NK-92 (cell line): ENCODE data around the gene ABTB1.
"Not testable (repeated sequence)": the region's sequence is repeated elsewhere in the genome, so short reads cannot be mapped to it uniquely, and the experiment has no call there.

ENCODE experiments used
- DNase-seq: peaks from one replicate; lab custom pipeline; 2025; ENCODE audit not compliant: unreplicated experiment; lab: John Stamatoyannopoulos, UW

The ABTB1 gene

GRCh38 chr3:127701280-127701911 lies 28.6 kb downstream of the ABTB1 start:
- DNase-seq, result no peak

GRCh38 chr3:127702151-127702578 lies 29.4 kb downstream of the ABTB1 start:
- no peak for DNase-seq

GRCh38 chr3:127704840-127705239 lies 32.1 kb downstream of the ABTB1 start:
- DNase-seq, result not testable (repeated sequence)

- no peak for DNase-seq
These were observed 33.6 kb downstream of the ABTB1 start for GRCh38 chr3:127706312-127706711.

- DNase-seq, result no peak
These were observed 34.1 kb downstream of the ABTB1 start for GRCh38 chr3:127706785-127707351.

- DNase-seq, result no peak
These were observed 35.2 kb downstream of the ABTB1 start for GRCh38 chr3:127707851-127708411.

DNA sequence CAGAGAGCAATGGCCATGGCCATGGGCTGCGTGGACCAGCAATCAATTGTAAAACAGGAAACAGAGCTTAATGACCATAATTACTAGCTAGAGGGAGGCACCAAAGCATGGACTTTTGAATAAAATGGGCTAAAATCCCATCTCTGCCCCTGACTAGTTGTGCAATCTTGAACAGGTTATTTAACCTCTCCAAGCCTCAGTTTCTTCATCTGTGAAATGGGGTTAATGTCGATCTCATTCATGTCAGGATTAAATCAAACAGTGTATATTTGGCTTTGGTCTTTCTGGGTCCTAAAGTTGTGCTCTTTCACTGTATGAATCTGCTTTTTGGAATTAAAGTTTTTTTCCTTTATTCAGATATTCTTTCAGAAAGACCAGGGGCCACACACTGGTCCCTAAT lies 36.1 kb downstream of the ABTB1 start:
- DNase-seq, result no peak

GRCh38 chr3:127709320-127710060 lies 36.7 kb downstream of the ABTB1 start:
- no peak for DNase-seq

DNA sequence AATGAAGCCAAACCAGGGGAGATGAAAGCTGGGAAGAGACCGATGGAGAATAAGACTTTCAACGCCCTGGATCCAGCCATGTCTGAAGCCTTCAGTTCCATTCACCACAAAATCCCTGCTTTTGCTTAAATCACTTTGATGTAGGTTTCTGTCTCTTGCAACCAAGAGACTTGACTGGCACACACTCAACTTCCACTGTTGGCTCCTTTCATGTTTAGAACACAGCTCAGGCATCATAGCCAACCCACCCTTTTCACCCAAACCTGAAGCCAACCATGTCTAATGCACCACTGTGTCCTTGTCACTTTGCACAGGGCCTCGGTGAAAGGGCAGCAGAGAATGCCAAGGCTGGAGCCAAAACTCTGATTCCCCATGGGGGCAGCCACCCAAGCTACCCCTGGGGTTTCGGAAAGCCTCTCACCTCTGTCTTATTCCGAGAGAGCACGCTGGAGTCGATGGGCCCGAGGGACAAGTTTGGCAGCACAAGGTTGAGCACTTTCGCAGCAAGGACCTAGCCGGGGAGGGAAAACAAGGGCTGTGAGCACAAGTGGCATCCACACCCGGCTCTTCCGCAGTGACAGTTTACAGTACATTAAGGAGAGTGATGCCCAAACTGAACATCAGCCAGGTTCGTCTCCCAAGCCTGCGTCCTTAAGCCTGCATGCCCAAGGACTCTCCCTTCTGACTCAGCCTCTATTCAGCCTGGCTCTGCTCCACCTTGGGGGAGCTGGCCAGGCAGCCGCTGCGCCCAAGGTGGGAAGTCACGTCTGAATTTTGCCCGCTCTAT lies 37.6 kb downstream of the ABTB1 start:
- no peak for DNase-seq

DNA sequence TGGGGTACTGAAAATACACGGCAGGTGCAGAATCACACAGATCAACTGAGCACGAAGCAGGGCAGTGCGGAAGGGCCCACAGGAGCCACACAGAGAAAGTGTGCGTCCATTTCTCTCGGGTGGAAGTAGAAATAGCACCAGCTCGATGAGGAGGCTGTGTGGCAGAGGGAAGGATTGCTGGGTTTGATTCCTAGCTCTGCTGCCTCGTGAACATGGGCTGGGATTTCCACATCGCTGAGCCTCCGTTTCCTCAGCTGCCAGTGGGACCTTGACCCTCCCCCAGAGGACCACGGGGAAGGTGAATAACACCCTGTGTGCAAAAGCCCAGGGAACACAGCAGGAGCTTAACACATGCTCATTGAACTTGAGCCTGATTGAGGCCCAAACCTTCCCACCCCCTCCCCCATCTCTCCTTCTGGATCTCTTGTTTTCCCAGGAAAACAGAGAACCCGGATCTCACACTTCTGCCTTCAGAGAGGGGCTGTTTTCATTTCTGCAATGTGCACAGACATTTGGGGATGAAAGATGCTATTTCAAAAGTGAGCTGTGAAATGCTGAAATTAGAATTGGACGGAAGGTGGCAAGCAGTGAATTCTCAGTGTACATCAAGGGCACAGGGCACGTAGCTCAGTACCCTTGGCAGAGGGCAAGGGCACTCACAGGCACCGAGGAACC lies 38.4 kb downstream of the ABTB1 start:
- no peak for DNase-seq

GRCh38 chr3:127711896-127712295 lies 39.1 kb downstream of the ABTB1 start:
- DNase-seq, result no peak

DNA sequence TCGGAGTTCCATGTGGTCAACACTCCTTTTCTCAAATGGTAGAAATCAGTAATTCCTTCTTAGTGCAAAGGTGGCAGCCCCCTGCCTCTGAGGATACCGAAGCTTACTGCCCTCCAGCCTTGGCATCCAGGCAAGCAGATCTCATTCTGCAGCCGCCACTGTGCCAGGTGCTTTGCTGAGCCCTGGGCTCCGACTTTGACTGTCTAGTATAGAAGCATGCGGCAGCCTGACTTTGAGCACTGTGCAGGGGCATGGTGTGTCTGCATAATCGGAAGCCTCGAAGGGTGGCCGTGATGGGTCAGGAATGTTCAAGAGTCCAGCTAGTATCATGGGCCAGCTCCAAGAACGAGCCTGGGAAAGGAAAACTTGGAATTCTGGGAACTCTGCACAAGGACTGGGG lies 39.7 kb downstream of the ABTB1 start:
- no peak for DNase-seq

- no peak for DNase-seq
These were observed 40.4 kb downstream of the ABTB1 start for GRCh38 chr3:127712881-127713771.

- no peak for DNase-seq
These were observed 41.4 kb downstream of the ABTB1 start for GRCh38 chr3:127714125-127714571.

- no peak for DNase-seq
These were observed 42.1 kb downstream of the ABTB1 start for GRCh38 chr3:127714866-127715265.

GRCh38 chr3:127715532-127715931 lies 42.8 kb downstream of the ABTB1 start:
- no peak for DNase-seq

DNA sequence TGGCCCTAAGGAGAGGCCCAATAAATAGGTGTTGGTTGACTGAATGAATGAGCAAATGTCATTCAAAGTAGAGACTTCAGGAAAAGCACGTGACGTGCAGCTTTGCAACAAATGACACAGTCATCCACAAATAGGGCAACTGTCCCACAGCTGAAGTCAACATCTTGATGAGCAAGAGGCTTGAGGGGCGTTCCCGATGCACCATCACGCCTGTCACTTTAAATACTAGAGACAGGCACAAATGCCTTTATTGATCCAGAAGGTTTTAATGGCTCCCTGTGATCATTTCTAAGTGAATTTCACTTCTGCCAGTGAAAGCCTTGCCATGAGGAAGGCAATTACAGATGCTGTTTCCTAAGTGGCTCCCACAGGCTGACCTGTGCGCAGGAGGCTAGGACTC lies 43.6 kb downstream of the ABTB1 start:
- DNase-seq, result no peak

DNA sequence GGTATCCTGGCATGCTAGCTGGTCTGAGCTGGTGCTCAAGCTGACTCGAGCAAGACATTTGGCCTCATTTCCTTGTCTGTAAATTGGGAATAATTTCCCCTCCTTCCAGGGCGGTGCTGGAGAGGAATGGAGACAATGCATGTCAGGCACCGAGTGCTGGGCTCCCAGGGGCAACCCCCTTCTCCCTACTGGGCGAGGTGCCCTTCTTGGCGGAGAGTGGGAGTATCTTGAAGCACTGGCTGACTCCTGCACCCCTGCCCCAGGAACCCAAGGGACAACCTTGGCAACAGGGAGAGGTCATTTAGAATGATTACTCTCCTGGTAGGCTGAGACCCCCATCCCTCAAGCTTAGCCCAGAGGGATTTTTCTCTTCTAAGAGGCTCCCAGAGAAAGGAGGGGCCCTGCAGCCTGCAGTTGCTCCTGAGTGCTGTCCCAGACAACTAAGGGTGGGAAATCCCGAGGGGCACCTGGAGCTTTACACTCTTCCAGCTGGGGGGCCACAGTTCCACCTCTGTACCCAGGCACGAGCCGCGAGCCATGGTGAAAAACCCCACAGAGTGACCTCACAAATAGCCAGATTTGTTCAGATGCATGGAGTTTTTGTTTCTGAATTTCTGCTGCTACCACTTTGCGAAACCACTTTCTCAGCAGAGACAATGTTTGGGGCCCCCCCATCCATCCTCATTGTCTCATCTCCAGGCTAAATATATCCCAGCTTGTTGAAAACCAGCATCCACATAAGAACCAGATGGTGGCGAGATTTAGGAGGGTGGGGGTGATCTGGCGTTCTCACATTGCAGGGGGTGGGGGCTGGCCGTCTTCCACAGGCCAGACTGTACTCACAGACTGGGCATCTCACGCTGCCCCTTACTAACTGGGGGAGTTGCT lies 44.8 kb downstream of the ABTB1 start:
- no peak for DNase-seq
